ENCODE measurements around the gene FAIM2.

FAIM2 gene

GRCh38 chr12:49894751-49895148, 8.9 kb downstream of the FAIM2 start:
- no peak for DNase-seq (ENCODE audit: low spot score)

- DNase-seq (ENCODE audit: low spot score) = no peak
Measured at GRCh38 chr12:49893753-49894750, 9.6 kb downstream of the FAIM2 start.

GRCh38 chr12:49892732-49893317, 10.9 kb downstream of the FAIM2 start:
- DNase-seq (ENCODE audit: low spot score) = no peak

GRCh38 chr12:49892084-49892731, 11.5 kb downstream of the FAIM2 start:
- DNase-seq (ENCODE audit: low spot score) = no peak

GRCh38 chr12:49891476-49891875, 12.2 kb downstream of the FAIM2 start:
- no peak for DNase-seq (ENCODE audit: low spot score)

- no peak for DNase-seq (ENCODE audit: low spot score)
Measured at GRCh38 chr12:49891012-49891411, 12.7 kb downstream of the FAIM2 start.

GRCh38 chr12:49890096-49890461, 13.6 kb downstream of the FAIM2 start:
- DNase-seq (ENCODE audit: low spot score) = no peak

- no peak for DNase-seq (ENCODE audit: low spot score)
Measured at GRCh38 chr12:49889361-49890095, 14.2 kb downstream of the FAIM2 start.

GRCh38 chr12:49888461-49889151, 15.1 kb downstream of the FAIM2 start:
- no peak for DNase-seq (ENCODE audit: low spot score)

- no peak for DNase-seq (ENCODE audit: low spot score)
Measured at GRCh38 chr12:49887536-49888401, 15.9 kb downstream of the FAIM2 start.

GRCh38 chr12:49887091-49887490, 16.6 kb downstream of the FAIM2 start:
- DNase-seq (ENCODE audit: low spot score) = no peak

- no peak for DNase-seq (ENCODE audit: low spot score)
Measured at GRCh38 chr12:49885663-49886461, 17.8 kb downstream of the FAIM2 start.

GRCh38 chr12:49885118-49885517, 18.6 kb downstream of the FAIM2 start:
- no peak for DNase-seq (ENCODE audit: low spot score)

GRCh38 chr12:49882851-49883464, 20.7 kb downstream of the FAIM2 start:
- peak; percentile 77 for DNase-seq (ENCODE audit: low spot score)

GRCh38 chr12:49882248-49882850, 21.4 kb downstream of the FAIM2 start:
- DNase-seq (ENCODE audit: low spot score) = no peak

- DNase-seq (ENCODE audit: low spot score) = no peak
Measured at GRCh38 chr12:49881415-49882247, 22.1 kb downstream of the FAIM2 start.

GRCh38 chr12:49880756-49881414, 22.8 kb downstream of the FAIM2 start:
- no peak for DNase-seq (ENCODE audit: low spot score)
